ENCODE measurements around the gene MUC12.
"Not testable (repeated sequence)": the region's sequence is repeated elsewhere in the genome, so short reads cannot be mapped to it uniquely, and the experiment has no call there.

MUC12 gene

GRCh38 chr7:100985033-100985797, 15.8 kb downstream of the MUC12 start:
- not testable (repeated sequence) for DNase-seq (ENCODE audit: low read depth in 3 of 3)

GRCh38 chr7:100991631-100992030, 22.3 kb downstream of the MUC12 start:
- DNase-seq (ENCODE audit: low read depth in 3 of 3), result no peak

GRCh38 chr7:100992280-100992679, 22.9 kb downstream of the MUC12 start:
- not testable (repeated sequence) for DNase-seq (ENCODE audit: low read depth in 3 of 3)

GRCh38 chr7:100994671-100995070, 25.3 kb downstream of the MUC12 start:
- DNase-seq (ENCODE audit: low read depth in 3 of 3), result not testable (repeated sequence)

GRCh38 chr7:100998530-100998929, 29.2 kb downstream of the MUC12 start:
- not testable (repeated sequence) for DNase-seq (ENCODE audit: low read depth in 3 of 3)

GRCh38 chr7:100999334-100999733, 30.0 kb downstream of the MUC12 start:
- DNase-seq (ENCODE audit: low read depth in 3 of 3), result not testable (repeated sequence)

- not testable (repeated sequence) for DNase-seq (ENCODE audit: low read depth in 3 of 3)
Measured at GRCh38 chr7:101000025-101000424, 30.7 kb downstream of the MUC12 start.

- DNase-seq (ENCODE audit: low read depth in 3 of 3), result not testable (repeated sequence)
Measured at GRCh38 chr7:101002333-101002732, 33.0 kb downstream of the MUC12 start.

- DNase-seq (ENCODE audit: low read depth in 3 of 3), result not testable (repeated sequence)
Measured at GRCh38 chr7:101007361-101007760, 38.0 kb downstream of the MUC12 start.

- no peak for DNase-seq (ENCODE audit: low read depth in 3 of 3)
Measured at GRCh38 chr7:101009629-101010028, 40.3 kb downstream of the MUC12 start.

- no peak for DNase-seq (ENCODE audit: low read depth in 3 of 3)
Measured at GRCh38 chr7:101012931-101013330, 43.6 kb downstream of the MUC12 start.

- no peak for DNase-seq (ENCODE audit: low read depth in 3 of 3)
Measured at GRCh38 chr7:101015626-101016025, 46.3 kb downstream of the MUC12 start.

- DNase-seq (ENCODE audit: low read depth in 3 of 3), result peak; percentile 35 to 53 (median 53)
Measured at GRCh38 chr7:101017064-101017777, 47.9 kb downstream of the MUC12 start.

GRCh38 chr7:101018271-101019167, 49.2 kb downstream of the MUC12 start:
- DNase-seq (ENCODE audit: low read depth in 3 of 3), result no peak

- DNase-seq (ENCODE audit: low read depth in 3 of 3), result no peak
Measured at GRCh38 chr7:101020444-101020843, 51.1 kb downstream of the MUC12 start.

- DNase-seq (ENCODE audit: low read depth in 3 of 3), result no peak
Measured at GRCh38 chr7:101021703-101022102, 52.3 kb downstream of the MUC12 start.

- no peak for DNase-seq (ENCODE audit: low read depth in 3 of 3)
Measured at GRCh38 chr7:101023839-101024238, 54.5 kb downstream of the MUC12 start.

- no peak for DNase-seq (ENCODE audit: low read depth in 3 of 3)
Measured at GRCh38 chr7:101031082-101031481, 61.7 kb downstream of the MUC12 start.

- no peak for DNase-seq (ENCODE audit: low read depth in 3 of 3)
Measured at GRCh38 chr7:101035941-101036340, 66.6 kb downstream of the MUC12 start.

GRCh38 chr7:101041283-101041682, 71.9 kb downstream of the MUC12 start:
- not testable (repeated sequence) for DNase-seq (ENCODE audit: low read depth in 3 of 3)

- peak; percentile 5 to 23 (median 5) for DNase-seq (ENCODE audit: low read depth in 3 of 3)
Measured at GRCh38 chr7:101058355-101058754, 89.0 kb downstream of the MUC12 start.

GRCh38 chr7:101059620-101059942, 90.2 kb downstream of the MUC12 start:
- no peak for DNase-seq (ENCODE audit: low read depth in 3 of 3)
